GM10266 (cell line): ENCODE results near the gene RADIL.

Experiments used
- DNase-seq: peaks from one replicate; pipeline ENCODE4 v3.0.0; 2012; ENCODE audit errors: extremely low spot score
- TF ChIP-seq, protein P1 (sequence below): IDR thresholded peaks from 2 replicates; pipeline ENCODE4 v1.5.1; 2012; ENCODE audit warnings: mild to moderate bottlenecking, low read depth; ENCODE audit not compliant: control insufficient read depth, insufficient read depth; ENCODE audit errors: missing control alignments

RADIL gene

DNA sequence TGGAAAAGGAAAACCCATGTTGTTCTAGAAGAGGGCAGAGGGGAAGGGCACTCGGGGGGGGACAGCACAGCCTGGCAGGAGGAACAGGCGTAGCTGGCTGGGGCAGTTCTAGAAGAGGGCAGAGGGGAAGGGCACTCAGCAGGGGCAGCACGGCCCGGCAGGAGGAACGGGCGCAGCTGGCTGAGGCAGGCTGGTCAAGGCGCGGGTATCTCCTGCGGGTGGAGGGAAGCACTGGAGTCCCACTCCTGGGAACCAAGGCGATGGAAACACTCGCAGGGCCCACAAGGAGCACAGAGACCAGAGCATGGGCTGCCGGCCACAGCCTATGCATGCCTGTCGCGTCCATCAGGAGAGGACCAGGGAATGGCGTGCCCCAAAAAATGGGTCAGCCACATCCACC, 58.4 kb downstream of the RADIL start:
- no peak for DNase-seq
- TF ChIP-seq, protein P1, sequence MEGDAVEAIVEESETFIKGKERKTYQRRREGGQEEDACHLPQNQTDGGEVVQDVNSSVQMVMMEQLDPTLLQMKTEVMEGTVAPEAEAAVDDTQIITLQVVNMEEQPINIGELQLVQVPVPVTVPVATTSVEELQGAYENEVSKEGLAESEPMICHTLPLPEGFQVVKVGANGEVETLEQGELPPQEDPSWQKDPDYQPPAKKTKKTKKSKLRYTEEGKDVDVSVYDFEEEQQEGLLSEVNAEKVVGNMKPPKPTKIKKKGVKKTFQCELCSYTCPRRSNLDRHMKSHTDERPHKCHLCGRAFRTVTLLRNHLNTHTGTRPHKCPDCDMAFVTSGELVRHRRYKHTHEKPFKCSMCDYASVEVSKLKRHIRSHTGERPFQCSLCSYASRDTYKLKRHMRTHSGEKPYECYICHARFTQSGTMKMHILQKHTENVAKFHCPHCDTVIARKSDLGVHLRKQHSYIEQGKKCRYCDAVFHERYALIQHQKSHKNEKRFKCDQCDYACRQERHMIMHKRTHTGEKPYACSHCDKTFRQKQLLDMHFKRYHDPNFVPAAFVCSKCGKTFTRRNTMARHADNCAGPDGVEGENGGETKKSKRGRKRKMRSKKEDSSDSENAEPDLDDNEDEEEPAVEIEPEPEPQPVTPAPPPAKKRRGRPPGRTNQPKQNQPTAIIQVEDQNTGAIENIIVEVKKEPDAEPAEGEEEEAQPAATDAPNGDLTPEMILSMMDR = no peak

DNA sequence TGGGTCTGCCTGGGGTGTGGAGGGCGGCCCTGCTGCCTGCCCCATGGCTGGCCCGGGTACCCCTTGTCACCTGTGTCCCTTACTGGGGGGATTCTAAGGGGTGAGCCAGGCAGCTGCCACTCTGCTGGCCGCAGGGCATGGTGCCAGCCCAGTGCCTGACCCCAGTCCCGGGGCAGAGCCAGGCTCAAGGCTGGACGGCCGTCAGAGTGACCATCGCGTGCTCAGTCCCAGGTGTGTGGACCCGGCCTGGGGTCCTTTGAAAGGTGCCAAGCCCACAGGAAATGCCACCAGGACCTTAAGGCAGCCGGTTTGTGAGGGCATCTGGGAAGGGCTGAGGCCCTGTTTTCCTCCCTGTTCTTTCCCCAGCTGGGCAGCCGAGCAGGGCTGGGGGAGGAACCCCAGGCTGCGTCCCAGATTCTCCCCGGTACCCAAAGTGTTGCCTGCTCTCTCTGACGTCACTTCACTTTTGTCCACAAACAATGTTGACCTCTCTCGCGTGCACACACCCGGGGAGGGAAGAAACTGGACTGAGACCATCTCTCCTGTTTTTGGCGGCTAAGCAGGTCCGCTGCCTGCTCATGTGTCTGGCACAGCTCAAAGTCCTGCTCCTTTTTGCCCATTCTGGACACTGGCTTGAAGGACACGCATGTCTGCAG, 59.3 kb downstream of the RADIL start:
- TF ChIP-seq, protein P1 = no peak
- no peak for DNase-seq

DNA sequence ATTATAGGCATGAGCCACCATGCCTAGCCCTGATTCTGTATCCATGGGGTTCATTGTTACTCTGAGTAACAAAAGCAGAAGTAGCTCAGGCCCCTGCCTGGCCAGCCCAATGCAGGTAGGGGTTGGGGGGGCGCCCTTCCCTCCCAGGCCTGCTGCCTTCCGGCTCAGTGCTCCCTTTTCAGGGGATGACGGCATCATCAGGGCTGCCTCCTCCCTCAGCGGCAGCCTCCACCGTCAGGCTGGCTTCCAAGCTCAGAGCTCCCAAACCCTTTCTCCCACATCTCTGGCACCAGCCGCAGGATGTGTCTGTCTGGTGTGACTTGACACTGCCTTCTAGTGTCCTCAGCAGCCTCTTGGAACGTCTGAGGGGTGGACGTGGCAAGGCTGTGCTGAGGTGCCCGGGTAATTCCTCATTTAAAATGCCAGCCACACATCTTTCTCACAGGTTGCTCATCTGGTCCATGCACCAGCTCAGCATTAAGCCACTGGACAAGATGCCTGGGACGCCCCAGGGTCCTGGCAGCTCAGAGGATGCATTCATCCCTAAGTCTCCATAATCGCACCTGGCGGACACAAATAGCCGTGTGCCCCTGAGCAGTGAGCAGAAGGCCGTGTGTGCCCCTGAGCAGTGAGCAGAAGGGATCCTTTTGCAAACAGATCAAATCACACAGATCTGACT, 59.9 kb downstream of the RADIL start:
- TF ChIP-seq, protein P1 = no peak
- DNase-seq = no peak

DNA sequence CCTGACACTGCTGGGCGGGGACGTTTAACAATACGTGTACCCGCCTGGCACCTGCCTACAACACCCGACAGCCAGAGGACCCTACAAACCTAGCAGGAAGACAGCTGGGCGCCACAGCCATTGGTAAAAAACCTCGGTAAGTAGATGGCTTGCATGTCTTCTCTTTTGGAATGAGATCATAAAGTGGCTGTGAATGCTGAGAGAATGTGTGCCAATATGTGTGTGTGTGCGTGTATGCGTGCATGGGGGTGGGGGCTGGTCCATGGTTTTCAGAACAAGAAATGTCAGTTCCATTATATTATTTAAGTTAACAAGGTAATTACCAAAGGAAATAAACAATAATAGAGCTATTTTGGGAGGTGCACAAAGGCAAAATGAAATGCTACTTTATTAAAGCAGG, 60.8 kb downstream of the RADIL start:
- TF ChIP-seq, protein P1 = no peak
- DNase-seq = no peak

DNA sequence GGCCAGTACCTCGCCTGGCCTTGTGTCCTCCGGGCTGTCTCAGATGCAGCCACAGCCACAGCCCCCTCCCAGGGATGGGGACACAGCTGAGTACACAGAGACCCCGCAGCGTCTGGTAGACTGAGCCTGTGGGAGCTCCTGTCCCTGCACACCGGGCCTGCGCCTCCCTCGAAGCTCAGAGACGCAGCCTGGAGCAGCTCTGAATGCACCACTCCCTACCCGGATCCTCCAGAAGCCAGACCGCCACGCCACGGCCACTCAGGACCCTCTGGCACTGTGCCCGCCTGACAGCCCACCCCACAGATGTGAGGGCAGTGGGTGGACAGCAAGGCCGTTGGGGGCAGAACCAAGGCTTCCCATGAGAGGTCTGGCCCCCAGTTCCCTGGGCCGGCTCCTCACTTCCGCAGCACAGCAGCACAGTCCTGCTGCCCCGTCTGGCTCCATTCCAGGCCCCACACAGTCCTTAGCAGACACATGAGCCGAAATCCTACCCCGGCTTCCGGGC, 62.5 kb downstream of the RADIL start:
- TF ChIP-seq, protein P1 = no peak

DNA sequence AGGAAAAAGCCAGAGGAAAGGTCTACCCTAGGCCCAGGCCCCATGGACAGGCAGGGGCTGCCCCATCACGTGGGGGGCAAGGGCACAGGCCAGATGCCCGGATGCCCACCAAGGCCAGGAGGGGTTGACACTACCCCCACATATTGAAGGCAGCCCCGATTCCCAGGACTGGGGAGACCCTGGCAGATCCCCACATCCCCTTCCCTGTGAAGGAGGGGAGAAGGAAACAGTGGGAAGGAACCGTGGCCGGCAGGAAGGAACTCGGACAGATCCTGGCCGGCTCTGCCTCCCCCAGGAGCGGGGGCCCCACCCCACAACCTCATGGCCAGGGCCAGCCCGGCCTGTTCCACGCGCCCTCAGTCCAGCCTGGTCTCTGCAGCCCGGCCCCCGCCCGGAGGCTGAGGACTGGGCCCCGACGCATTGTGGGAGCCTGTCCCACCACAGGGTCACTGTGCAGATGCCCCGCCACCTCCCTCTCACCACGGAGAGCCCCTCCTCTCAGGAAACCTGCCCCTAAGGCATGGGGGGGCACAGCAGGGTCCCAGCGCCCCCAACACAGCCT, 63.0 kb downstream of the RADIL start:
- TF ChIP-seq, protein P1 = no peak
- no peak for DNase-seq

More for the DNA sequence above, 62.5 kb downstream of the RADIL start:
- DNase-seq = no peak
